Measurements from ENCODE around the gene BCR. TPM values are rescaled to one million over a fixed set of nuclear protein-coding genes. Genes with fewer than 3 reads are reported as not detected.

BCR gene
- polyA plus RNA-seq, 1 donor (not counting 4 experiments of a cell fraction or from before 2014, with no cell fraction given): 25.8 TPM

- H3K27me3 ChIP-seq (ENCODE audit: control insufficient read depth, extremely low read depth, insufficient read depth, low read length): no peaks in the 10 kb centered on the region
- TF ChIP-seq EZH2 (IDR thresholded peaks at IDR 0.05; ENCODE audit: low read length): no peak
- no peak for TF ChIP-seq CTCF (optimal IDR thresholded peaks at IDR 0.05 in 1 of 3, IDR thresholded peaks at IDR 0.05 in 1 of 3, conservative IDR thresholded peaks at IDR 0.05 in 1 of 3; ENCODE audit: extremely low read depth in 1 of 3, insufficient read depth in 2 of 3, low read length in 3 of 3)
- no peak for DNase-seq (ENCODE audit: low read depth, low spot score)
- H3K9me1 ChIP-seq (ENCODE audit: control insufficient read depth, extremely low read depth, insufficient read depth, low read length): no peaks in the 10 kb centered on the region
- H3K4me2 ChIP-seq (ENCODE audit: control insufficient read depth, extremely low read depth, insufficient read depth, low read depth, low read length): no peak overlapping the region
- H3K4me1 ChIP-seq (ENCODE audit: control insufficient read depth, extremely low read depth, insufficient read depth, low read length): peaks cover 45% of the 10 kb centered on the region
- H4K20me1 ChIP-seq (ENCODE audit: control insufficient read depth, extremely low read depth, insufficient read depth, low read length): no peaks in the 10 kb centered on the region
- no peak overlapping the region for H3K4me3 ChIP-seq (ENCODE audit: control insufficient read depth in 2 of 3, extremely low read depth in 1 of 3, insufficient read depth in 2 of 3, low read depth in 1 of 3, low read length in 3 of 3)
- no peak overlapping the region for H3K9ac ChIP-seq (ENCODE audit: control insufficient read depth, extremely low read depth, insufficient read depth, low read length)
- dilution Hi-C loops (cut with MboI; ENCODE audit: extremely low pct_ligation_motif_present, low sequenced_read_pairs): no loop called here
- no peaks in the 10 kb centered on the region for H3K9me3 ChIP-seq (ENCODE audit: control insufficient read depth, low read depth, low read length)
- H3K79me2 ChIP-seq (ENCODE audit: control insufficient read depth, insufficient read depth, low read length): no peaks in the 10 kb centered on the region
- H3K27ac ChIP-seq (ENCODE audit: control insufficient read depth, insufficient read depth, low read length): peak overlapping the region; percentile 68
- peaks cover 31 to 47% of the 10 kb centered on the region in 2 experiments for H3K36me3 ChIP-seq (ENCODE audit: control insufficient read depth in 2 of 2, extremely low read depth in 1 of 2, insufficient read depth in 2 of 2, low read length in 2 of 2)
- no peak overlapping the region for H2AFZ ChIP-seq (ENCODE audit: control insufficient read depth, low read length)
- FAIRE-seq: no peak
Observed at GRCh38 chr22:23281053-23281405, 100.7 kb downstream of the BCR start.

- peak; percentile 46 for DNase-seq (ENCODE audit: low read depth, low spot score)
- TF ChIP-seq CTCF (optimal IDR thresholded peaks at IDR 0.05 in 1 of 3, IDR thresholded peaks at IDR 0.05 in 1 of 3, conservative IDR thresholded peaks at IDR 0.05 in 1 of 3; ENCODE audit: extremely low read depth in 1 of 3, insufficient read depth in 2 of 3, low read length in 3 of 3): peak; percentile 88 to 97 (median 94)
- TF ChIP-seq EZH2 (IDR thresholded peaks at IDR 0.05; ENCODE audit: low read length): no peak
- Histone ChIP-seq H3K79me2 (ENCODE audit: control insufficient read depth, insufficient read depth, low read length) (no peaks in the 10 kb centered on the region), H3K9ac (ENCODE audit: control insufficient read depth, extremely low read depth, insufficient read depth, low read length) (peak overlapping the region; percentile 58), H3K9me3 (ENCODE audit: control insufficient read depth, low read depth, low read length) (no peaks in the 10 kb centered on the region), H3K36me3 (ENCODE audit: control insufficient read depth in 2 of 2, extremely low read depth in 1 of 2, insufficient read depth in 2 of 2, low read length in 2 of 2) (peaks cover 31 to 51% of the 10 kb centered on the region in 2 experiments), H2AFZ (ENCODE audit: control insufficient read depth, low read length) (peak overlapping the region; percentile 81), H3K27ac (ENCODE audit: control insufficient read depth, insufficient read depth, low read length) (peak overlapping the region; percentile 68), H4K20me1 (ENCODE audit: control insufficient read depth, extremely low read depth, insufficient read depth, low read length) (no peaks in the 10 kb centered on the region), H3K4me1 (ENCODE audit: control insufficient read depth, extremely low read depth, insufficient read depth, low read length) (peaks cover 45% of the 10 kb centered on the region), H3K4me2 (ENCODE audit: control insufficient read depth, extremely low read depth, insufficient read depth, low read depth, low read length) (peak overlapping the region; percentile 93), H3K4me3 (ENCODE audit: control insufficient read depth in 2 of 3, extremely low read depth in 1 of 3, insufficient read depth in 2 of 3, low read depth in 1 of 3, low read length in 3 of 3) (peak overlapping the region in 2 of 3 experiments; percentile 19 to 63), H3K9me1 (ENCODE audit: control insufficient read depth, extremely low read depth, insufficient read depth, low read length) (no peaks in the 10 kb centered on the region), H3K27me3 (ENCODE audit: control insufficient read depth, extremely low read depth, insufficient read depth, low read length) (no peaks in the 10 kb centered on the region)
- FAIRE-seq: no peak
- dilution Hi-C loops (cut with MboI; ENCODE audit: extremely low pct_ligation_motif_present, low sequenced_read_pairs): no loop called here
Observed at GRCh38 chr22:23281406-23282088, 101.2 kb downstream of the BCR start.
